Stomach (tissue), 4 donors: Measurements from ENCODE around the gene ZNF185.

Experiments
- EP300 ChIP-seq: sonication (generic); formaldehyde crosslinking; IDR thresholded peaks from one replicate; pipeline ENCODE4 v1.6.1; 2017; ENCODE audit warnings: antibody characterized with exemption
- POLR2A ChIP-seq, 4 donors: fragments of 450-650 bp; IDR thresholded peaks; one replicate each; pipeline ENCODE4 v1.6.1; 2016; ENCODE audit warnings: antibody characterized with exemption in 4 of 4, control low read depth in 2 of 4, mild to moderate bottlenecking in 1 of 4, moderate library complexity in 1 of 4
- POLR2AphosphoS5 ChIP-seq, 3 donors: sonication (generic); formaldehyde crosslinking; IDR thresholded peaks; one replicate each; pipeline ENCODE4 v1.6.1; 2016; ENCODE audit warnings: antibody characterized with exemption in 3 of 3
- TF ChIP-seq, protein P1 (sequence below), 7 experiments: fragments of 450-650 bp in 4 of 7; fragments of 200-600 bp in 3 of 7; sonication (generic) in 3 of 7; IDR thresholded peaks; one replicate each; pipeline ENCODE4 v1.5.1; 2016 to 2019; ENCODE audit warnings: antibody characterized with exemption in 7 of 7, control low read depth in 2 of 7, mild to moderate bottlenecking in 1 of 7

DNA sequence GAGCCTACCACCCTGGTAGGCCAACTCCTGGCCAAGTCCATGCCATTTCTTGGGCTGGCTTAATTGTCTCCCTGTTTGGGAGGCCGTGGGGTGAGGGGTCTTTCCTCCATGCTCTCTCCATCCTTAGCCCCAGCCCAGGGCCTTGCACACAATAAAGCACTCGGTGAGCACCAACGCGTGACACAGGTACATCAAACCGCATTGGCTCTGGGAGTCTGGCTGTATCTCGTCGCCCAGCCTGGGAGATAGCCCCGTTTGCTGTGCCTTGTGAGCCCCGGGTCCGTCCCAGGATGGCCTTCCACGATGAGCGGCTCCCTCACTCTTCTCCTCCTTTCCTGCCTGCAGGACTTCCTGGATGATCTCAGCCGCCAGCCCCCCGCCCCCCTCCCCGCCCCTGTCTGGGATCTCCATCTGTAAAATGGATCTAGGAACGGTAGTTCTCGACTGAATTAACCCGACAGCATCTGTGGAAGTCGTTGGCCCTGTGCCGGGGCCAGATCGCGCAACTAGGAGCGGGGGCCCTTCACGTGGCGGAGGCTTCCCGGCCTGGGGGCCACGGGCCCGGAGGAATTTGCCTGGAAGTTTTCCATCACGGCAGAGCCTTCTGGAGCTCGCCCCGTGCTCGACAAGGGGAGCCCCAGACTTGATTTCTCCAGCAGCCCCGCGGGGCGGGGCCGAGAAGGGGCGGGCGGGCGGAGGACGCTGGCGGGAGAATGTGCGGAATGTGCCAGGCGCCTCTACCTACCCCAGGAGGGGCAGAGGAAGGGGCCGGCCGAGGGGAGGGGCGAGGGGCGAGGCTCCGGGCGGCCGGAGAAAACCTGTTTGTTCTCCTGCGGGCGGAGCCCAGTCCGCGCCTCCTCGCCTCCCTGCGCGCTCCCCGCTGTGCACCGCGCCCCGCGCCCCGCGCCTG, at the start of gene ZNF185:
- TF ChIP-seq POLR2AphosphoS5 (IDR thresholded peaks at IDR 0.05) (no peak), POLR2A (IDR thresholded peaks at IDR 0.05) (no peak), EP300 (no peak)
- TF ChIP-seq, protein P1, sequence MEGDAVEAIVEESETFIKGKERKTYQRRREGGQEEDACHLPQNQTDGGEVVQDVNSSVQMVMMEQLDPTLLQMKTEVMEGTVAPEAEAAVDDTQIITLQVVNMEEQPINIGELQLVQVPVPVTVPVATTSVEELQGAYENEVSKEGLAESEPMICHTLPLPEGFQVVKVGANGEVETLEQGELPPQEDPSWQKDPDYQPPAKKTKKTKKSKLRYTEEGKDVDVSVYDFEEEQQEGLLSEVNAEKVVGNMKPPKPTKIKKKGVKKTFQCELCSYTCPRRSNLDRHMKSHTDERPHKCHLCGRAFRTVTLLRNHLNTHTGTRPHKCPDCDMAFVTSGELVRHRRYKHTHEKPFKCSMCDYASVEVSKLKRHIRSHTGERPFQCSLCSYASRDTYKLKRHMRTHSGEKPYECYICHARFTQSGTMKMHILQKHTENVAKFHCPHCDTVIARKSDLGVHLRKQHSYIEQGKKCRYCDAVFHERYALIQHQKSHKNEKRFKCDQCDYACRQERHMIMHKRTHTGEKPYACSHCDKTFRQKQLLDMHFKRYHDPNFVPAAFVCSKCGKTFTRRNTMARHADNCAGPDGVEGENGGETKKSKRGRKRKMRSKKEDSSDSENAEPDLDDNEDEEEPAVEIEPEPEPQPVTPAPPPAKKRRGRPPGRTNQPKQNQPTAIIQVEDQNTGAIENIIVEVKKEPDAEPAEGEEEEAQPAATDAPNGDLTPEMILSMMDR (IDR thresholded peaks at IDR 0.05), result no peak
